ENCODE results near the gene MLKL.
"Not testable (repeated sequence)": the region's sequence is repeated elsewhere in the genome, so short reads cannot be mapped to it uniquely, and the experiment has no call there.

Gene MLKL

DNA sequence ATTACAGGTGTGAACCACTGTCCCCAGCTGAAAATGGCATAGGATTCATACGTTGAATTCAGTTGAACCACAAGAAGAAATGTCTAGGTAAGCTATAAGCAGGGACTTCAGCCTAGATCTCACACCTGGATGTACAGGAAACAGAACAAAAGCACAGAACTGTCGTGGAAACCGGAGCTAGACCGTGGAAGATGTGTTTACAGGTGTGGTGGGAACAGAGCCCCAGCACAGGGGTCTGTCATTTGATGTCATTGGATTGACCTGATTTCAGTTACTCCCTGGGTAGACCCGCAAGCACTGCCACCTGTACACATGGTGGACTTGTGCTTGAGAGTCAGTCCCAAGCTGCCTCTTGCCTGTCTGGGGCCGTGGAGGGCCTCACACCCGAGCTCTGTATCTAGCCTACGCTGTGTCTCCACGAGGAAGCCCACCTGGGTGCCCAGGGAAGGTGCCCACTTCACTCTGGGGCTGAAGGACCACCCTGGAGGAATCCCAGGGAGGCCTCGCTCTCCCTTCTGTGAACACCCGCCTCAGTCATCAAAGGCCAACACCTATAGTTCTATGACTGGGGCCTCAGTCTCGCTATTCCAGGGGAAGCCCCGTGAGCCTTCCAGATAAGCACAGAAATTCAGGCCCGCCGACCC, 32.2 kb upstream of the MLKL start:
- no peak for DNase-seq (ENCODE audit: low read depth)

DNA sequence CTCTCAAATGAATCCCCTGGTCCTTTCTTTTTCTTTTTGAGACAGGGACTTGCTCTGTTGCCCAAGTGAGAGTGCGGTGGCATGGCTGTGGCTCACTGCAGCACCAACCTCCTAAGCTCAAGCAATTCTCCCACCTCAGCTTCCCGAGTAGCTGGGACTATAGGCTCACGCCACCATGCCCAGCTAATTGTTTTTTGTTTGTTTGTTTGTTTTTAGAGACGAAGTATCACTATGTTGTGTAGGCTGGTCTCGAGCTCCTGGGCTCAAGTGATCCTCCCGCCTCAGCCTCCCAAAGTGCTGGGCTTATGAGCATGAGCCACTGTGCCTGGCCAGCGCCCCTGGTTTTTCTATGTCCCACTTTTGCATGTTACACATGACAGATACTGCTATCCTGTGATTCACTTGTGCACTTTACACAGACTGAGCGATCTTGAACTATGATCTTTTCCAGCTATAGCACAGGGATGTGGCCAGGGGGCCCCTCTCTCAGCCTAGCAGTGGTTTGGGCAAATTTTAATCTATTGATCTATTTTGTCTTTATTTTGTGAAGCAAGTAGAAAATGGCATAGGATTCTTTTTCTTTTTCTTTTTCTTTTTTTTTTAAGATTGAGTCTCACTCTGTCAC, 31.3 kb upstream of the MLKL start:
- no peak for DNase-seq (ENCODE audit: low read depth)

DNA sequence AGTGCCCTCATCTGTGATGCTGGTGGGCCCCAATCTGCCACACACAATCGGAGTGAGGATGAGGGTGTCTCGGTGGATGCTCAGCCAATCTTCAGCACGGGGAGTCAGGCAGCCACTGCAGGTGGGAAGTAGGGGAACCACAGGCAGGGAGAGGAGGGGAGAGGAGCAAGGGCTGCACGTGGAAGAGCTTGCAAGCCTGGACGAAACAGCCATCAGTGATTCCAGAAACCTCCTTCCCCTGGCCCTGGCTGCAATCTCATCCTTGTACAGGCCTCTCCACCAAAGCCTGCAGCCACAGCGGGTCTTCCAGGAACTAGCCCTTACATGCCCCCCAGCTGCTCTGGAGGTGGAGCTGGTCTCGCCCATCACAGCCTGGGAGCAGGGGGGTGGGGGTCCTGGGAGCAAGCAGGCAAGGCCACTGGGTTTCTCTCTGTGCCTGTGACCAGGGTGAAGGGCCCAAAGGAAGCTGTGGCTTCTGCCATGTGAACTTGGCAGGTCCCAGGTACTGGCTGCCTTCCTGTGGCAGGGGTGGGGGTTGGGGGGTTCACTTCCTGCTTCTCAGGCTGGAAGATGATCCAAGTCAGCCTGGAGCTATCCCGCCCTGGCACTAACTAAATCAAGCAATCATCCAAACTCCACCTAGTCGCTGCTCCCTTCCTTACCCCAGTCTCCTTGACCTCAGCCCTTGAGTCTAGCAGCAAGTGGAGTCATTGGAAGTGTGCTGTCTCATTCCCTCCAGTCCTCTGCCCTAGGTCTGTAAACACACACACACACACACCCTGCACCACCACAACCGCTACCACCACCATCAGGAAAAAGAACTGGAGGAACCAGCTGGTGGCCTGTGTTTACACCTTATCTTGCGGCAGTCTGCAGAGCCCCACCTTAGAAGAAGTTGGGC, 29.4 kb upstream of the MLKL start:
- DNase-seq (ENCODE audit: low read depth): no peak

DNA sequence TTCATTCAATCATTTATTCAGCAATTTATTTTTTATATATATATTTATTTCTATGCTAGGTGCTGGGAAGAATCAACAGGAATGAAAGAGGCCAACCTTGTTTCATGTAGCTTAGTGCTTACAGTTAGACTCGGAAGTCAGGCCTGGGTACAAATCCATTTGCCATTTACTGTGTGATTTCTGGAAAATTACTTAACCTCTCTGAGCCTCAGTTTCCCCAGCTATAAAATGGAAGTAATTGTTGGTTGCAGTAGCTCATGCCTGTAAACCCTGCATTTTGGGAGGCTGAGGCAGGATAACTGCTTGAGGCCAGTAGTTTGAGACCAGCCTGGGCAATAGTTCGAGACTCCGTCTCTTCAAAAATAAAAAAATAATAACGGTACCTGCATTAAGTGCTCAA, 27.2 kb upstream of the MLKL start:
- no peak for DNase-seq (ENCODE audit: low read depth)

DNA sequence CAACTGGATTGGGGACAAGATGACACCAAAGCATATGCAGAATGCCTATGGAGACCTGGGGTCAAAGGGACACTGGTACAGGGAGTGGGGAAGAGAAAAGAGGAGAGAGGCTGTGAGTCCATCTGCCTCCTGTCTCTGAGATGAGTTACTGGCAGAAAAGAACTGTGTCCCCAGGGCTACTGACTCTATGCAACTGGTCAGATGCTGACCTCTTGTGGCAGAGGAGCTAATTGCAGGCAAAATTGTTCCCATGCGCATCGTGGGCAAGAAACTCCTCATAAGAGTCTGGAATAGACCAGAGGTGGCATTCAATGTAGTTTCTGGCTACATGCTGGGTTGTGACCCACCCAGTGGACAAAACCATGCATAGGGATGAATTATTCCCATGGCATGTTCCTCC, 26.1 kb upstream of the MLKL start:
- DNase-seq (ENCODE audit: low read depth): no peak

DNA sequence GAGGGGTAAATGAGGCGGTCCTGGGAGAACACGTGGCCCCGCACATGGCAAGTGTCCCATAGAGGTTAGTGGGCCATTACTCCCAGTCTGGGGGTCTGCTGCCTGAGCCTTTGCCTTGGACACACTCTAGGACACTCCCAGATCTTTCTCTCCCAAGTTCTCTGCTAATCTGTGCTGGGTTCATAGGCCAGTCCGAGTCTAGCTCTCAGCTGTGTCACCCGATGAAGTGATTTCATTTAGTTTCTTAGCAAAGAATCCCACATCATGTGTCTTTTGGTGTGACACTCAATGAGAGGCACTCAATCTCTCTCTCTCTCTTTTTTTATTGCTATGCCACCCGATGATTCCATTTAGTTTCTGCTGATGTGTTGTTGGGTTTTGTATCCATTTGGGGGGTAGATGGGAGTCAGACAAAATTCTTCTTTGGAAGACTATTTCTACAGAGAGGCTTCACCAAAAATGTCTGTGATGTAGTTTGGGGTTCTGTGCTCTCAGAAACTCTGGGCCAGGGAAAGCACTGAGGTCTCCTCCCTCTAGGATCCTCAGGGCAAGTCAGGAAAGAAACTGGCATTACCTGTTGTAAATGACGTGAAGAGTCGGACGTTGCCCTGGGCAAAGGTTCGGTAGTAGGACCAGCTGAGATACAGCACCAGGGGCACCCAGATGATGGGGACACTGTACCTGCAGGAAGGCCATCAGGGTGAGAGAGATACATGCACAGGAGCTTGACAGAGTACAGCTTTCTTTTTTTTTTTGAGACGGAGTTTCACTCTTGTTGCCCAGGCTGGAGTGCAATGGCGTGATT, 25.2 kb upstream of the MLKL start:
- no peak for DNase-seq (ENCODE audit: low read depth)

DNA sequence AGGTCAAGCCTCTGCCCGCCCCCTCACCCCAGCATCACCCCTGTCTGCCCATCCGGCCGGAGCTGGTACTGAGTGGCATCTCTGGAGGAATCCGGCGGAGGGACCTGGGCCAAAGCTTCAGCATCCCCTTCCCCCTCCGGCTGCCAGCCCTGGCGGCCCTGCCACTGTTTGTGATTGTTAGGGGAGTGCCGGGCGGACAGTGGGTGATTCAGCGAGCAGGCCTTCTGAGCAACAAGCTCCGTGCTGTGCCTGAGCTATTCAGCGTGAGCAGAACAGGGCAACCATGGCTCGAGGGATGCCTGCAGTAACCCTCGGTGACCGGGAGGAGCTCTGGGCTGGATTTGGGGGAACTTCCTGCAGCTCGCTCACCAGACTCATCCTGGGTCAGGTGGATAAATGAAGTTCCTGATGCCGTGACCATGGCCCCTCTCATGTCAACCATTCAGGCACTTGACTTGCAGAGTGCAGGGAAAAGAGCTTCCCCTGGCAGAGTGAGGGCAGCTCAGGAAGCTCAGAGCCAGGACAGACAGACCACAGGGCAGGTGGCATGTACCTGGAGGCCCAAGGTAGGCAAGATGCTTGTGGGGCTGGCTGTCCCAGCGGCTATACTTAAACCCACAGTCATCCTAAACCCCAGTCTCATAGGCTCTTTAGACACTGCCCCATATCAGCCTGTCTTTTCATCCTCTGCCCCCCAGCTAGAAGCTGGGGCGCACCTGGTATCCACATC, 24.3 kb upstream of the MLKL start:
- DNase-seq (ENCODE audit: low read depth): peak; percentile 76

DNA sequence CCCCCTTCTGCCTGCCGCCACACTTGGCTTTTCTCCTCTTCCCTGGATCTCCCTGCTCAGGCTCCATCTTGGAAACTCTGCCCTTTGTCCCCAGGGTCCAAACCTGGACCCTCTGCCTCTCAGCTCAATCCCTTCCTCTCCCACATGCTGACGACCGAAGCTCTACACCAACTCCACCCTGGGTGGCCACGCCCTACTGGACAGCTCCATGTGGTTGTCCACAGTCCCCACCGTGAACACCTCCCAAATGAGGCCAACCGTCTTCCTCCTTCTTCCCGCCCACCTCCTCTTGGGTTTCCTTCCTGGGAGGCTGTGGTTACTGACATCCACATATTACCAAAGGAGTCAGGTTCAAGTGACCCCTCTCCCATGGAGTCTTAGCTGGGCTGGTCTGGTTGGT, 22.6 kb upstream of the MLKL start:
- no peak for DNase-seq (ENCODE audit: low read depth)

DNA sequence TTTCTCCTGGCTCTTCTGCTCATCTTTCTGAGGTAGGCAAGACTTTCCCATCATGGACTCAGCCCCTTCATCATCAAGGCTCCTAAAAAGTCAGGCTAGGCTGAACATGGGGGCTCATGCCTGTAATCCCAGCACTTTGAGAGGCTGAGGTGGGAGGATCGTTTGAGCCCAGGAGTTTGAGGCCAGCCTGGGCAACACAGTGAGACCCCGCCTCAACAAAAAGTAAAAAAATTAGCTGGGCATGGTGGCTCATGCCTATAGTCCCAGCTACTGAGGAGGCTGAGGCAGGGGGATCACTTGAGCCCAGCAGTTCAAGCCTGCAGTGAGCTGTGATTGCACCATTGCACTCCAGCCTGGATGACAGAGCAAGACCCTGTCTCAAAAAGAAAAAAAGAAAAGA, 21.5 kb upstream of the MLKL start:
- DNase-seq (ENCODE audit: low read depth): not testable (repeated sequence)

DNA sequence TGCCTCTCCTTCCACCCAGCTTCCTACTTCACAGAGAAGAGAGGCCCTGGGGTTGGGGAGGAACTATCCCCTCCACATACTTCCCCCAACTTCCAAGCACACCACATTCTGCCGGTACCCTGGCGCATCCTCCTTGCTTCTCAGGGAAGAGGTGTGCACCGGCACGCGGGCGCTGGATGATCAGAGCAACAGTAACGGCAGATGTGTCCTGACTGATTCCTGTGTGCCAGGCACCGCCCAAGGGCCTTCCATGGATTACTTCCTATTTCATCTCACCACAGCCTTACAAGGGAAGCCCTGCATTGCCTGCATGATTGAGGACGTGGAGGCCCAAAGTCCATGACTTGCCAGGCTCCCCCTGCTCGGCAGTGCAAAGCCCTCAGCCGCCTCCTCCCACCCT, 21.1 kb upstream of the MLKL start:
- DNase-seq (ENCODE audit: low read depth): no peak

DNA sequence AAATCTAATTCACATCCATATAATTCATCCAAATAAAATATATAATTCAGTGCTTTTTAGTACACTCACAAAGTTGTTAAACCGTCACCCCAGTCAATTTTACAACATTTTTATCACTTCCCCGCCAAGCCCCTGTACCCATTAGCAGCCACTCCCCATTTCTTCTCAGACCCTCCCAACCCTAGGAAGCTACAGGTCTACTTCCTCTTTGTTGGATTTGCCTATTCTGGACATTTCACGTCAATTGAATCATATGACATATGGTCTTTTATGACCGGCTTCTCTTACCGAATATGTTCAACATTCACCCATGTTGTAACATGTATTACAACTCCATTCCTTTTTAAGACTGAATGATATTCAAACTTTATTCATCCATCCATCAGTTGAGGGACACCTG, 19.9 kb upstream of the MLKL start:
- DNase-seq (ENCODE audit: low read depth): no peak

DNA sequence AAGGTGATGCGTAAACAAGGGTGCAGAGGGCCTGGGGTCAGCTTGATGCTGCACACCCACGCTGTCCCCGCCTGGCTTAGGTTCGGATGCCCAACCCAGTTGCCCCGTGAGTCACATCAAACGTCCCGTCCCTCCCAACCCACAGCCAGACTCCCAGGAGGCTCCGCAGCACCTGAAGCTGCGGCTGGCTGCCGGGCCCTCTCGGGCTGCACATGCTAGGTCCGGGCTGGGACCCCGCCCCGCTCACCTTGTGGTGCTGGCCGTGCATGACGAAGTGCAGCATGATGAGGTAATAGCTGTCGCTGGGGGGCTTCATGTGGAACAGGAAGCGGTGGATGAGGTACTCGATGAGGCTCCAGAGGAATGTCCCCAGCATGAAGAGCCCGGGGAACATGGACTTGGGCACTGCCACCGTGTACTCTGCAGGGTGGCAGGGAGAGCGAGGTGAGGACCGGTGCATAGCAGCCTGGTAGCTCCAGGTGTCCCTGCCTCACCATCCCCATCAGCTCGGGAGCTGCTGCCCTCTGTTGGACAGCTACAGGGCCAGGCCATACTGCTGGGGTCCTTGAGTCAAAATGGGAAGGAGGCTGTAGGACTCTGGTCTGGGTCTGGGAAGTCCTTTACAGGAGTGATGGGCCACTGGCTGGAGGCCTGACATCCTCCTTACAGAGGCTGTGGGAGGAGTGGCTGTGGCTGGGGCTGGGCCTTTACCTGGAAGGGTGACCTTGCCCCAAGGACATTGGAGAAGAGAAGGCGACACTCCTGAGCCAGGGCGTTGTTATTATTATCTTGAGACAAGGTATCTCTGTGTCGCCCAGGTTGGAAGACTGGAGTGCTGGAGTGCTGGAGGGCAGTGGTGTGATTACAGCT, 18.3 kb upstream of the MLKL start:
- DNase-seq (ENCODE audit: low read depth): no peak

DNA sequence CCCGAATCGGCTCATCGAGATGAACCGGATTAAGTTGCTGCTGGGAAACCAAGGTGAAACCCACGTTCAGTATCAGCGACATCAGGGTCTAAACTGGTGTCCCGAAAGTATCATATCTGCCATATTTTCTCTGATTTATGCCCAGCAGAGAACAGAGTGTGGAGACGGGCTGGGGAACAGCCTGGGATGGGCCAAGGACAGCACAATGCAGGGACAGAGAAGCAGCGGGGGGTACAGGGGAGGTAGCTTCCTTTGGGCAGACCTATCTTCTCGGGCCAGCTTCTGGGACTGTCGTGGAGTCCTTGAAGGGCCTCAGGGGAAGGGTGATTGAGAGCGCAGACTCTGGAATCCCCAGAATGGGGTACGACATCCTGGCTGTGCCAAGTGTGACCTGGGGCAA, 17.5 kb upstream of the MLKL start:
- no peak for DNase-seq (ENCODE audit: low read depth)

DNA sequence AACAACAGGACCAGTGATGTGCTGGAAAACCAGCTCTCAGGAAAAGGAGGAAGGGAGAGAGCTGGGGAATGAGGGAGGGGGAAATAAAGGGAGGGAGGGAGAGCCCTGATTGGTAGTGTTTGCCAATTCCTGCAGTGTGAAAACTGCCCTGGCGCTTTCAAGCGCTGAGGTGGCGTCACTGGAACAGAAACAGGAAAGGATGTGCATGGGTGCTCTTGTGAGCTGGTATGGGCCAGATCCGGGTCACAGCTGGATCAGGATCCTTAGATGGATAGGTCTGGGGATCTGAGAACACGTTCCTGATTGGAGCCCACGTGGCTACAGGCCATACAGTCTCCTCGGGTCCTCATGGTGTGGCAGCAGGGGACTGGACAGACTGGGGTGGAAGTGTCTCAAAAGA, 16.7 kb upstream of the MLKL start:
- no peak for DNase-seq (ENCODE audit: low read depth)

DNA sequence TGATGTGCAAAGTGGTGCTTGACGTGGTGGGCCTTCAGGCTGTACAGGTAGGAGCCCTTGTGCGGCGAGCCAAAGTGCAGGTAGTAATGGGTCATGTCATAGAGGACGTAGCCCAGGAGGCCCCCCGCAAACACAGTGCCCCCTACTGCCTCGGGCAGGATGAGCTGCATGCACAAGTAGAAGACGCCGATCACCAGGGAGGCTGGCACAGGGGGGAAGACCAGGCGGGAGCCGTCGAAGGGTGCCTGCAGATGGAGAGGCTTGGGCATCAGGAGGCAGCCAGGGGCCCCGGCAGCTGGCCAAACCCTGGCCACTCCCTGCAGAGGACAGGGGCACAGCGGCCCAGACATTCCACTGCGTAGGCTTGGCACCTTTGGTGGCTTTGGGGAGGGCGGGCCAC, 15.7 kb upstream of the MLKL start:
- DNase-seq (ENCODE audit: low read depth): no peak

DNA sequence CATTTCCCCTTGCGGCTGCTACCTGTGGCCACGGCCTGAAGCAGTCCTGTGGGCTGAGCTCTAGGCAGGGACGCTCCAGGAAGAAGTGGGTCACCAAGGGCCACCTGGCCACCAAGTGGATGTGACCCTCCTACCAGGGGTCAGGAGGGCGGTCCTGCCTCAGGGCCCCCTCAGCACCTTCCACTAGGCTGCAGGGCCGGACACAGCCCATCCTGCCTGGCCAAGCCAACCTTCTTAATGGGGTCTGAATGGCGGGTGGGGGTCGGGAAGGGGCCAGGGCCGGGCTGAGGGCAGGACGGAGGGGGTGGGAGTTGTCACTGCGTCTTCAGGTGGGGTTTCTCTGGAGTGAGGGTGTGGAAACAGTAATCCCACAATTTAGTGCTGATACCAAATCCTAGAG, 13.2 kb upstream of the MLKL start:
- DNase-seq (ENCODE audit: low read depth): no peak

DNA sequence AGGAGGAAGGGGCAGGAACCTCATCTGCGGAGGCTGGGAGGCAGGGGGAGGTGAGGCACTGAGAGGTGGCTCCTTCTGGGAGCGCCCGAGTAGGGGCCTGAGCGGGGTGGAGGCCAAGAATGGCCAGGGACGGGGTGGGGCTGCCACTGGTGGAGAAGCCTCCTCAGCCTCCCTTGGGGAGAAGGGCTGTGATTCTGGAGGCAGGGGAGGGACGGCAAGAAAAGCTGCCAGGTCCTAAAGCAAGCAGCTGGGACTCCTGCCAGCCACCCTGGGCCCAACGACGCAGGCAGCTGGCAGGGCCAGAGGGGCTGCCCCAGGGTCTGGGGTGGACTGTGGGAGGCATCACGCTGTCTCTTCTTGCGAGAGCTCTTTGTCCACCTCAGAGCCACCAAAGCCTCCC, 12.7 kb upstream of the MLKL start:
- DNase-seq (ENCODE audit: low read depth): no peak

DNA sequence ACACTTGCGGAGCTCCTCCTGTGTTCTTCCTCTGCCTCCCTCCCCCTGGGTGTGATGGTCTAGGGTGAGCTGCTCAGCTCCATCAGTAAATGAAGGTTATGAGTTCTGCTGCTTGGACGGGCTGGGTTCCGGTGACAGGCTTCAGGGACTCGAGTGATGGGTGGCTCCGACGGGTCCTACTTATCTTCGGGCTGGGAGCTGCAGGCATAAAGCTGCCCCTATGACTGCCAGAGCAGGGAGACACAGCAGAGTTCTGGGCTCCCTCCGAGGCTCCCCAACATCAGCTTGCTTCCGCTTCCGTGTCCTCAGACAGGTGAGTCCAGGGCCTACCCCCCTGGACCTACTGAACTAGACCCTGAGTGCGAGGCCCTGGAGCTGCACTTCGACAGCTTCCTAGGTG, 11.3 kb upstream of the MLKL start:
- no peak for DNase-seq (ENCODE audit: low read depth)

DNA sequence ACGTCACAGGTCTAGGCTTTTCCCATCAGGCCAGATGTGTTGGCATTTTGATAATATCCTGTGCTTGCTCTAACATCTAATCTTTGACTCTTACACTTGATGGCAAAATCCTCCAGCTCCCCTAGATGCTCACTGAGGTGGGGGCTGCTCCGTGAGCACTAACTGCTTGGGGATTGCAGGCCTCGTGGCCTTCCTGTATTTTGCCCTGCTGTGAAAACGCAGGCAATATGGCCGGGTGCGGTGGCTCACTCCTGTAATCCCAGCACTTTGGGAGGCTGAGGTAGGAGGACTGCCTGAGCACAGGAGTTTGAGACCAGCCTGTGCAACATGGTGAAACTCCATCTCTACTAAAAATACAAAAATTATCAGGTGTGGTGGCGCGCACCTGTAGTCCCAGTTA, 9.7 kb upstream of the MLKL start:
- DNase-seq (ENCODE audit: low read depth): no peak

DNA sequence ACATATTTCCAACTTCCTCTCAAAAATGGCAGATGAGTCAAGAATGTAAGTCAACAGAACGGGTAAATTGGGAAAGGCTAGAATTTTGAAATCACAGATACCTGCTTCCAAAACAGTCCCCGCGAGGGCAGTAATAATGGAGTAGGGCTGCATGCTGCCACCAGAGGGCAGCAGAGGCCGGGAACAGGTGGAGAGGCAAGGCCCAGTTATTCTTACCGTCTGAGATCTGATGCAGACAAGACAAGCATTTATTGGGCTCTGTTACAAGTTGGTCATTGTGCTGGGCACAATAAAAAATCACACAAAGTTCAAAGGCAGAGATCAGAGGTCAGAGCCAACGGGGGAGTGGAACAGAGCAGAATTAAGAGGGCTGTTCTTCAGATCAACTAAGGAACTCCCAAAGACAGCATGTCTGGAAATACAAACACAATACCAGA, 8.8 kb upstream of the MLKL start:
- peak; percentile 72 for DNase-seq (ENCODE audit: low read depth)

DNA sequence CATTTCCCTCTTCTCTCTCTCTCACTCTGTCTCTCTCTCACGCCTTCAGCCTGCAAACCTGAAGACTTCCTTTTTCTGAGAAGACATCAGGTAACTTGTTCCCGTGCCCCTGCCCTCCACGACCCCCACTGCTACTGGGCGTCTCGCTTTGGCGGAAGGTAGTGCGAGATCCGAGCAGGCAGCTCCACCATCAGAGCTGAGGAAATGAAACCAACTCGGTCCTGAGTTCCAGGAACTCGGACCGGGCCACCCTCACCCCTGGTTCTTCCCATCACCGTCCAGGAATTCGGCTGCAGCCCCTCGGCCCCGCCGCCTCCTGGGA, 585 bp downstream of the MLKL start:
- peak; percentile 43 for DNase-seq (ENCODE audit: low read depth)
